Parathyroid adenoma (tissue), 2 donors: ENCODE results near the gene DPYSL4.

Source experiments
- H2AFZ ChIP-seq: fragments of 300-600 bp; sonication (generic); one replicate; pipeline ENCODE4 v1.7.0; 2017; ENCODE audit warnings: antibody characterized with exemption, mild to moderate bottlenecking
- H3K27ac ChIP-seq: fragments of 300-600 bp; sonication (generic); one replicate; pipeline ENCODE4 v1.7.0; 2017
- H3K27me3 ChIP-seq: fragments of 300-600 bp; sonication (generic); one replicate; pipeline ENCODE4 v1.7.0; 2017; ENCODE audit warnings: low read length; ENCODE audit not compliant: control insufficient read depth, insufficient read depth
- H3K36me3 ChIP-seq: fragments of 300-600 bp; sonication (generic); one replicate; pipeline ENCODE4 v1.7.0; 2017; ENCODE audit warnings: low read length; ENCODE audit not compliant: control insufficient read depth, insufficient read depth
- H3K4me1 ChIP-seq: fragments of 300-600 bp; sonication (generic); one replicate; pipeline ENCODE4 v1.7.0; 2017; ENCODE audit warnings: control low read depth
- H3K4me2 ChIP-seq: fragments of 300-600 bp; sonication (generic); one replicate; pipeline ENCODE4 v1.7.0; 2017; ENCODE audit warnings: low read length
- H3K4me3 ChIP-seq: fragments of 300-600 bp; sonication (generic); one replicate; pipeline ENCODE4 v1.7.0; 2017; ENCODE audit warnings: low read depth, low read length
- H3K79me2 ChIP-seq: fragments of 300-600 bp; sonication (generic); one replicate; pipeline ENCODE4 v1.7.0; 2017; ENCODE audit warnings: control low read depth
- H3K9ac ChIP-seq: fragments of 300-600 bp; sonication (generic); one replicate; pipeline ENCODE4 v1.7.0; 2017; ENCODE audit warnings: mild to moderate bottlenecking
- H3K9me3 ChIP-seq: fragments of 300-600 bp; sonication (generic); one replicate; pipeline ENCODE4 v1.7.0; 2017; ENCODE audit warnings: low read length; ENCODE audit not compliant: control insufficient read depth
- CTCF ChIP-seq: fragments of 300-600 bp; sonication (generic); IDR thresholded peaks from one replicate; pipeline ENCODE4 v1.7.0; 2017; ENCODE audit warnings: antibody characterized with exemption, mild to moderate bottlenecking
- donor health status: primary hyperparathyroidism.

DPYSL4 gene

GRCh38 chr10:132139526-132139925, 47.2 kb upstream of the DPYSL4 start:
- H3K4me2 ChIP-seq = no peak overlapping the region
- H3K4me1 ChIP-seq = no peaks in the 10 kb centered on the region
- no peak overlapping the region for H2AFZ ChIP-seq
- no peaks in the 10 kb centered on the region for H3K36me3 ChIP-seq
- no peak overlapping the region for H3K27ac ChIP-seq
- H3K9ac ChIP-seq = no peak overlapping the region
- H3K4me3 ChIP-seq = no peak overlapping the region
- no peak for TF ChIP-seq CTCF
- H3K79me2 ChIP-seq = no peaks in the 10 kb centered on the region
- no peaks in the 10 kb centered on the region for H3K9me3 ChIP-seq
- no peaks in the 10 kb centered on the region for H3K27me3 ChIP-seq

GRCh38 chr10:132140167-132140925, 46.4 kb upstream of the DPYSL4 start:
- Histone ChIP-seq H3K4me1 (no peaks in the 10 kb centered on the region), H3K4me2 (no peak overlapping the region), H3K4me3 (no peak overlapping the region), H3K9ac (no peak overlapping the region), H3K79me2 (no peaks in the 10 kb centered on the region), H3K36me3 (no peaks in the 10 kb centered on the region), H2AFZ (no peak overlapping the region), H3K9me3 (no peaks in the 10 kb centered on the region), H3K27ac (no peak overlapping the region), H3K27me3 (no peaks in the 10 kb centered on the region)
- TF ChIP-seq CTCF = no peak

GRCh38 chr10:132141076-132141475, 45.7 kb upstream of the DPYSL4 start:
- H3K27ac ChIP-seq = no peak overlapping the region
- no peaks in the 10 kb centered on the region for H3K9me3 ChIP-seq
- no peaks in the 10 kb centered on the region for H3K79me2 ChIP-seq
- TF ChIP-seq CTCF = no peak
- no peak overlapping the region for H3K9ac ChIP-seq
- H3K4me3 ChIP-seq = no peak overlapping the region
- H3K27me3 ChIP-seq = no peaks in the 10 kb centered on the region
- no peak overlapping the region for H2AFZ ChIP-seq
- H3K4me1 ChIP-seq = no peaks in the 10 kb centered on the region
- H3K36me3 ChIP-seq = no peaks in the 10 kb centered on the region
- H3K4me2 ChIP-seq = no peak overlapping the region

GRCh38 chr10:132141526-132142395, 45.0 kb upstream of the DPYSL4 start:
- no peaks in the 10 kb centered on the region for H3K4me1 ChIP-seq
- H3K9me3 ChIP-seq = no peaks in the 10 kb centered on the region
- no peaks in the 10 kb centered on the region for H3K79me2 ChIP-seq
- no peaks in the 10 kb centered on the region for H3K36me3 ChIP-seq
- H3K4me3 ChIP-seq = no peak overlapping the region
- no peak overlapping the region for H3K4me2 ChIP-seq
- H2AFZ ChIP-seq = no peak overlapping the region
- no peak for TF ChIP-seq CTCF
- H3K27ac ChIP-seq = no peak overlapping the region
- H3K27me3 ChIP-seq = no peaks in the 10 kb centered on the region
- no peak overlapping the region for H3K9ac ChIP-seq
